AG04450 (cell line): ENCODE measurements around the gene LCN12. TPM values are rescaled to one million over a fixed set of nuclear protein-coding genes. Genes with fewer than 3 reads are reported as not detected.
"Not testable (repeated sequence)": the region's sequence is repeated elsewhere in the genome, so short reads cannot be mapped to it uniquely, and the experiment has no call there.

Experiments
- CTCF ChIA-PET: fragments of 300-600, 350-600 bp; formaldehyde crosslinking; extraction: SDS; loops from one replicate; lab custom pipeline; 2022; ENCODE audit warnings: antibody characterized with exemption, inconsistent platforms; lab: Charles Lee
- POLR2A ChIA-PET: fragments of 350-600 bp; formaldehyde crosslinking; extraction: SDS; loops from one replicate; lab custom pipeline; 2021; ENCODE audit warnings: antibody characterized with exemption, inconsistent platforms; lab: Yijun Ruan, JAX
- DNase-seq: peaks from one replicate; pipeline ENCODE4 v3.0.0-alpha.2; 2011; ENCODE audit warnings: low read depth, low spot score
- H3K27ac ChIP-seq: one replicate; pipeline ENCODE4 v1.5.1; 2012; ENCODE audit warnings: low read depth, low read length, control low read depth
- H3K27me3 ChIP-seq: one replicate; pipeline ENCODE4 v1.6.0; 2012; ENCODE audit warnings: low read length; ENCODE audit not compliant: control insufficient read depth, insufficient read depth
- H3K4me3 ChIP-seq: 2 replicates; pipeline ENCODE4 v1.5.1; 2011; ENCODE audit warnings: mild to moderate bottlenecking, low read depth, low read length, control low read depth
- H3K9me3 ChIP-seq: 2 replicates; pipeline ENCODE4 v1.5.1; 2012; ENCODE audit warnings: low read length; ENCODE audit not compliant: control insufficient read depth, insufficient read depth
- polyA plus RNA-seq: library from polyadenylated mRNA; depleted of rRNA; stranded (reverse); fragments of >200 nt; gene quantifications from 2 replicates; pipeline ENCODE4 v1.2.3, GENCODE V29; 2011; rRNA removed
- TF ChIP-seq, protein P1 (sequence below): IDR thresholded peaks from 2 replicates; pipeline ENCODE4 v1.5.1; 2011; ENCODE audit warnings: low read depth, low read length, control low read depth, inconsistent platforms

Gene LCN12
- polyA plus RNA-seq, 1 experiment: not detected

DNA sequence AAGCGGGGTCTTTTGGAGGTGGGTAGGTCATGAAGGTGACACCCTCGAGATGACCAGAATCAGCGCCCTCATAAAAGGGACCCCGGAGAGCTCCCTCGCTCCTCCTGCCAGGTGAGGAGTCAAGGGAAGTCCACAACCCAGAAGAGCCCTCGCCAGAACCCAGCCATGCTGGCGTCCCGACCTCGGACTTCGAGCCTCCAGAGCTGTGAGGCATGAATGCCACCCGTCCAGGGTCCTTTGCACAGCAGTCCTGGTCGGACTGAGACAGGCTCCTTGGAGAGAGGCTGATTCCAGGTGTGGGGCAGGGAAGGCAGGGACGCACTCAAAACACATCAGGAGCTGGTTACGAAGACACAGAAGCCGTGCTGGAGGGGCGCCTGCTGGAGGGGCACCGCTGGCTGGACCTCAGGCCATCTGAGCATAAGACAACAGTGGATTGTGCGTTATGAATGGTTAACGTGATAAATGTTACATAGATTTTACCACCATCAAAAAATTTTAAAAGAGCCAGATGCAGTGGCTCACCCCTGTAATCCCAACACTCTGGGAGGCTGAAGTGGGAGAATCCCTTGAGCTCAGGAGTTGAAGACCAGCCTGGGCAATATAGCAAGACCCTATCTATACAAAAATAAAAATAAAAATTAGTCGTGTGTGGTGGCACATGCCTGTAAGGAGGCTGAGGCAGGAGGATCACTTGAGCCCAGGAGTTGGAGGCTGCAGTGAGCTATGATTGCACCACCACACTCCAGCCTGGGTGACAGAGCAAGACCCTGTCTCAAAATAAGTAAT is 50.0 kb downstream of the LCN12 start:
- ChIA-PET POLR2A (interaction anchor here (0.5 kb wide), 1 partner anchor 10 kb away, joined by 3 read pairs; no protein-coding TSS in a partner anchor), CTCF (interaction anchor here (0.6 to 3.1 kb wide), 3 partner anchors 28 to 54 kb away, joined by 3 to 9 read pairs (median 6); no protein-coding TSS in a partner anchor)
- Histone ChIP-seq H3K27me3 (peaks cover 5% of the 10 kb centered on the region), H3K27ac (no peak overlapping the region), H3K9me3 (peaks cover 9% of the 10 kb centered on the region; the same call in 1 of the 2 replicates), H3K4me3 (no peak overlapping the region)
- DNase-seq: no peak
- TF ChIP-seq, protein P1, sequence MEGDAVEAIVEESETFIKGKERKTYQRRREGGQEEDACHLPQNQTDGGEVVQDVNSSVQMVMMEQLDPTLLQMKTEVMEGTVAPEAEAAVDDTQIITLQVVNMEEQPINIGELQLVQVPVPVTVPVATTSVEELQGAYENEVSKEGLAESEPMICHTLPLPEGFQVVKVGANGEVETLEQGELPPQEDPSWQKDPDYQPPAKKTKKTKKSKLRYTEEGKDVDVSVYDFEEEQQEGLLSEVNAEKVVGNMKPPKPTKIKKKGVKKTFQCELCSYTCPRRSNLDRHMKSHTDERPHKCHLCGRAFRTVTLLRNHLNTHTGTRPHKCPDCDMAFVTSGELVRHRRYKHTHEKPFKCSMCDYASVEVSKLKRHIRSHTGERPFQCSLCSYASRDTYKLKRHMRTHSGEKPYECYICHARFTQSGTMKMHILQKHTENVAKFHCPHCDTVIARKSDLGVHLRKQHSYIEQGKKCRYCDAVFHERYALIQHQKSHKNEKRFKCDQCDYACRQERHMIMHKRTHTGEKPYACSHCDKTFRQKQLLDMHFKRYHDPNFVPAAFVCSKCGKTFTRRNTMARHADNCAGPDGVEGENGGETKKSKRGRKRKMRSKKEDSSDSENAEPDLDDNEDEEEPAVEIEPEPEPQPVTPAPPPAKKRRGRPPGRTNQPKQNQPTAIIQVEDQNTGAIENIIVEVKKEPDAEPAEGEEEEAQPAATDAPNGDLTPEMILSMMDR: no peak

DNA sequence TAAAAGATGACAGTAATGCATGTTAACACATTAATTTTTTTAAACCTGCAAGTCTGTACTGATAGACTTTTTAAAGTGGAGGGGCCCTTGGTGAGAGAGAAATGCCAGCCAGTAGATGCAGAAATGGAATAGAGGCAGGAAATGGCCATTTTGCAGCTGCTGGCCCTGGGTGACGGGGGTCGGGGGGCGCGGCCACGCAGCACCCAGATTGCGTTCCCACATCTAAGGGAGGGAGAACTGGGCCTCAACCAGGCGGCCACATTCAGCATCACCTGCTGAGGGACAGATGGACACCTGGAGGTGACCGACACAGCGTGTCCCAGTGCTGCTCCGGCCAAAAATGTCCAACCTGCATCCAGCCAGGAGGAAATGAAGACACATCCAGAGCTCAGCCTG is 50.6 kb downstream of the LCN12 start:
- peaks cover 9% of the 10 kb centered on the region; the same call in 1 of the 2 replicates for H3K9me3 ChIP-seq
- peaks cover 5% of the 10 kb centered on the region for H3K27me3 ChIP-seq
- POLR2A ChIA-PET: no interaction called here
- no peak for DNase-seq
- H3K4me3 ChIP-seq: no peak overlapping the region
- CTCF ChIA-PET: interaction anchor here (3.1 kb wide), 1 partner anchor 27 kb away, joined by 9 read pairs; no protein-coding TSS in a partner anchor
- TF ChIP-seq, protein P1: no peak
- H3K27ac ChIP-seq: no peak overlapping the region

DNA sequence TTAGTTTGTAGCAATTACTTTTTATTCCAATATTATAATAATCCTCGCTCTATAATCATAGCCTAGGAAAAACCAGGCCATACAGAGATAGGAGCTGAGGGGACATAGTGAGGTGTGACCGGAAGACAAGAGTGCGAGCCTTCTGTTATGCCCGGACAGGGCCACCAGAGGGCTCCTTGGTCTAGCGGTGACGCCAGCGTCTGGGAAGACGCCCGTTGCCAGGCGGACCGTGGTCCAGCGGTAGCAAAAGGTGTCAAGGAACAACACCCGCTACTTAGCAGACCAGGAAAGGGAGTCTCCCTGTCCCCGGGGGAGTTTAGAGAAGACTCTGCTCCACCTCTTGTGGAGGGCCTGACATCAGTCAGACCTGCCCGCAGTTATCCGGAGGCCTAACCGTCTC is 52.2 kb downstream of the LCN12 start:
- TF ChIP-seq, protein P1: peak; percentile 26
- DNase-seq, H3K9me3 ChIP-seq, H3K27ac ChIP-seq, H3K4me3 ChIP-seq, H3K27me3 ChIP-seq, CTCF ChIA-PET, POLR2A ChIA-PET: not testable (repeated sequence)

Other genes with a start within 250 kb of the LCN12 start
- 2.8 and 3.6 TPM in 2 replicates for gene DIPK1B, start 239.7 kb upstream of the LCN12 start, polyA plus RNA-seq
- gene LCN10, start 209.3 kb upstream of the LCN12 start, polyA plus RNA-seq: not detected in 2 replicates
- not detected in 2 replicates for gene LCN6, start 203.7 kb upstream of the LCN12 start, polyA plus RNA-seq
- gene LCN8, start 194.0 kb upstream of the LCN12 start, polyA plus RNA-seq: not detected in 2 replicates
- not detected in 2 replicates for gene LCN15, start 187.8 kb upstream of the LCN12 start, polyA plus RNA-seq
- 34.9 and 44.3 TPM in 2 replicates for gene TMEM141, start 160.9 kb upstream of the LCN12 start, polyA plus RNA-seq
- gene CCDC183, start 155.9 kb upstream of the LCN12 start, polyA plus RNA-seq: 0.05 and 0.21 TPM in 2 replicates
- 35.4 and 41.1 TPM in 2 replicates for gene RABL6, start 144.3 kb upstream of the LCN12 start, polyA plus RNA-seq
- 0.26 and 0.42 TPM in 2 replicates for gene AJM1, start 109.8 kb upstream of the LCN12 start, polyA plus RNA-seq
- 91.6 and 116 TPM in 2 replicates for gene PHPT1, start 102.9 kb upstream of the LCN12 start, polyA plus RNA-seq
- 0.63 and 0.86 TPM in 2 replicates for gene MAMDC4, start 99.9 kb upstream of the LCN12 start, polyA plus RNA-seq
- 445 and 453 TPM in 2 replicates for gene EDF1, start 86.0 kb upstream of the LCN12 start, polyA plus RNA-seq
- 6.1 and 6.9 TPM in 2 replicates for gene TRAF2, start 65.8 kb upstream of the LCN12 start, polyA plus RNA-seq
- gene FBXW5, start 7.5 kb upstream of the LCN12 start, polyA plus RNA-seq: 31.2 and 46.4 TPM in 2 replicates
- gene C8G, start 7.0 kb upstream of the LCN12 start, polyA plus RNA-seq: 0.41 TPM in 1 of 2 replicates, not detected in the other
- 7.8 and 9.6 TPM in 2 replicates for gene PTGDS, start 25.2 kb downstream of the LCN12 start, polyA plus RNA-seq
- 1.5 TPM in 2 replicates for gene LCNL1, start 30.7 kb downstream of the LCN12 start, polyA plus RNA-seq
- 6.0 and 6.7 TPM in 2 replicates for gene PAXX, start 40.1 kb downstream of the LCN12 start, polyA plus RNA-seq
- gene CLIC3, start 44.3 kb downstream of the LCN12 start, polyA plus RNA-seq: 0.42 and 0.63 TPM in 2 replicates
- 4.7 and 8.8 TPM in 2 replicates for gene ABCA2, start 76.0 kb downstream of the LCN12 start, polyA plus RNA-seq
- gene FUT7, start 79.8 kb downstream of the LCN12 start, polyA plus RNA-seq: not detected in 2 replicates
- 8.9 and 16.5 TPM in 2 replicates for gene NPDC1, start 93.9 kb downstream of the LCN12 start, polyA plus RNA-seq
- not detected in 2 replicates for gene ENTPD2, start 101.8 kb downstream of the LCN12 start, polyA plus RNA-seq
- 1.5 and 1.8 TPM in 2 replicates for gene SAPCD2, start 118.3 kb downstream of the LCN12 start, polyA plus RNA-seq
- gene UAP1L1, start 125.2 kb downstream of the LCN12 start, polyA plus RNA-seq: 5.1 and 6.3 TPM in 2 replicates
- gene MAN1B1, start 134.7 kb downstream of the LCN12 start, polyA plus RNA-seq: 40.8 and 50.2 TPM in 2 replicates
- 30.6 and 52.6 TPM in 2 replicates for gene DPP7, start 162.5 kb downstream of the LCN12 start, polyA plus RNA-seq
- gene GRIN1, start 186.9 kb downstream of the LCN12 start, polyA plus RNA-seq: 0.04 TPM in 1 of 2 replicates, not detected in the other
- not detected in 2 replicates for gene LRRC26, start 217.8 kb downstream of the LCN12 start, polyA plus RNA-seq
- gene TMEM210, start 219.8 kb downstream of the LCN12 start, polyA plus RNA-seq: not detected in 2 replicates
- 12.1 and 14.6 TPM in 2 replicates for gene ANAPC2, start 236.3 kb downstream of the LCN12 start, polyA plus RNA-seq
- 35.0 and 46.9 TPM in 2 replicates for gene SSNA1, start 236.4 kb downstream of the LCN12 start, polyA plus RNA-seq
- gene TPRN, start 248.5 kb downstream of the LCN12 start, polyA plus RNA-seq: 2.8 and 3.8 TPM in 2 replicates